Measurements from ENCODE around the gene MOV10L1.

GRCh38 chr22:50072714-50073538 is 16.9 kb upstream of the MOV10L1 start:
- TF ChIP-seq POLR2A (IDR thresholded peaks at IDR 0.05) (no peak), CTCF (IDR thresholded peaks at IDR 0.05) (no peak), POLR2AphosphoS5 (IDR thresholded peaks at IDR 0.05) (no peak)
